Liver (tissue), 2 donors: ENCODE results near the gene ETS2.

Source experiments
- SP1 ChIP-seq: IDR thresholded peaks from 2 replicates; pipeline ENCODE4 v1.6.1; 2018; ENCODE audit warnings: antibody characterized with exemption, mild to moderate bottlenecking
- TF ChIP-seq, protein P1 (sequence below): IDR thresholded peaks from 2 replicates; pipeline ENCODE4 v1.6.1; 2016; ENCODE audit warnings: antibody characterized with exemption
- donor health status: healthy.

- TF ChIP-seq, protein P1, sequence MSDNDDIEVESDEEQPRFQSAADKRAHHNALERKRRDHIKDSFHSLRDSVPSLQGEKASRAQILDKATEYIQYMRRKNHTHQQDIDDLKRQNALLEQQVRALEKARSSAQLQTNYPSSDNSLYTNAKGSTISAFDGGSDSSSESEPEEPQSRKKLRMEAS: no peak
- no peak for TF ChIP-seq SP1
These were observed 8.7 kb downstream of the ETS2 start for GRCh38 chr21:38814126-38815059.
